Measurements from ENCODE around the gene LEF1. TPM values are rescaled to one million over a fixed set of nuclear protein-coding genes. Genes with fewer than 3 reads are reported as not detected.

LEF1 gene
- total RNA-seq, result 37.3 TPM

GRCh38 chr4:108168671-108169523 lies at the start of gene LEF1:
Gene LEF1, minus strand, starts transcription at chr4:108168932. Its CDS starts 1,165 bp downstream, at chr4:108167767.

Other genes starting within 250 kb of the LEF1 start
- gene CYP2U1, start 237.4 kb downstream of the LEF1 start, total RNA-seq, result 6.1 TPM
- gene HADH, start 179.0 kb downstream of the LEF1 start, total RNA-seq, result 52.3 TPM

All from metanephros (tissue), 1 donor.